ENCODE measurements around the gene ATP5F1E. TPM values are rescaled to one million over a fixed set of nuclear protein-coding genes. Genes with fewer than 3 reads are reported as not detected.

The ATP5F1E gene
- total RNA-seq, 1 donor from 2014 or later, result 86.1 TPM

GRCh38 chr20:59028812-59029211 lies 3.3 kb downstream of the ATP5F1E start:
- peaks cover 83% of the 10 kb centered on the region for H3K36me3 Mint-ChIP-seq (ENCODE audit: low read depth)
- intact Hi-C loops (cut with micrococcal nuclease), result no loop called here
- CTCF ChIA-PET, result interaction anchor here (0.7 kb wide), 1 partner anchor 162 kb away, joined by 4 read pairs; no protein-coding TSS in a partner anchor
- H3K9me3 Mint-ChIP-seq, result no peaks in the 10 kb centered on the region
- no peak overlapping the region for H3K27ac Mint-ChIP-seq
- TF ChIP-seq CTCF (IDR thresholded peaks at IDR 0.05), result no peak
- no peaks in the 10 kb centered on the region for H3K27me3 Mint-ChIP-seq
- H3K4me1 Mint-ChIP-seq, result peaks cover 60% of the 10 kb centered on the region
- POLR2A ChIA-PET, result interaction anchor here (0.6 to 0.9 kb wide), 5 partner anchors 9 to 140 kb away, joined by 3 to 4 read pairs (median 3); partner anchors contain the start of gene TUBB1
- ATAC-seq (ENCODE audit: low read depth) (no peak), DNase-seq (no peak)
- peak overlapping the region; percentile 12 for H3K4me3 Mint-ChIP-seq

GRCh38 chr20:59027741-59028320 lies 4.3 kb downstream of the ATP5F1E start:
- intact Hi-C loops (cut with micrococcal nuclease), result no loop called here
- DNase-seq (no peak), ATAC-seq (ENCODE audit: low read depth) (no peak)
- POLR2A ChIA-PET, result no interaction called here
- Mint-ChIP-seq H3K4me3 (no peak overlapping the region), H3K27me3 (no peaks in the 10 kb centered on the region), H3K9me3 (no peaks in the 10 kb centered on the region), H3K36me3 (ENCODE audit: low read depth) (peaks cover 89% of the 10 kb centered on the region), H3K27ac (no peak overlapping the region), H3K4me1 (peaks cover 55% of the 10 kb centered on the region)
- TF ChIP-seq CTCF (IDR thresholded peaks at IDR 0.05), result no peak
- CTCF ChIA-PET, result no interaction called here

GRCh38 chr20:59026904-59027740 lies 5.0 kb downstream of the ATP5F1E start:
- DNase-seq, result no peak
- no peak overlapping the region for H3K27ac Mint-ChIP-seq
- no peak for ATAC-seq (ENCODE audit: low read depth)
- H3K27me3 Mint-ChIP-seq, result no peaks in the 10 kb centered on the region
- POLR2A ChIA-PET, result interaction anchor here (0.9 to 1.0 kb wide), 2 partner anchors 19 to 138 kb away, joined by 3 to 4 read pairs; no protein-coding TSS in a partner anchor
- CTCF ChIA-PET, result no interaction called here
- peaks cover 94% of the 10 kb centered on the region for H3K36me3 Mint-ChIP-seq (ENCODE audit: low read depth)
- intact Hi-C loops (cut with micrococcal nuclease), result no loop called here
- H3K4me3 Mint-ChIP-seq, result no peak overlapping the region
- H3K4me1 Mint-ChIP-seq, result peaks cover 52% of the 10 kb centered on the region
- no peak for TF ChIP-seq CTCF (IDR thresholded peaks at IDR 0.05)
- no peaks in the 10 kb centered on the region for H3K9me3 Mint-ChIP-seq

- ChIA-PET POLR2A (interaction anchor here (3.6 kb wide), 1 partner anchor 17 kb away, joined by 13 read pairs; no protein-coding TSS in a partner anchor), CTCF (no interaction called here)
- Mint-ChIP-seq H3K27ac (no peak overlapping the region), H3K9me3 (no peaks in the 10 kb centered on the region), H3K36me3 (ENCODE audit: low read depth) (peaks cover 89% of the 10 kb centered on the region), H3K4me3 (no peak overlapping the region), H3K4me1 (peaks cover 41% of the 10 kb centered on the region), H3K27me3 (no peaks in the 10 kb centered on the region)
- no peak for TF ChIP-seq CTCF (IDR thresholded peaks at IDR 0.05)
- ATAC-seq (ENCODE audit: low read depth) (no peak), DNase-seq (no peak)
- intact Hi-C loops (cut with micrococcal nuclease), result no loop called here
Observed at GRCh38 chr20:59025511-59025910, 6.6 kb downstream of the ATP5F1E start.

- POLR2A ChIA-PET, result interaction anchor here (3.6 kb wide), 1 partner anchor 16 kb away, joined by 13 read pairs; no protein-coding TSS in a partner anchor
- no peak overlapping the region for H3K27ac Mint-ChIP-seq
- CTCF ChIA-PET, result no interaction called here
- peaks cover 37% of the 10 kb centered on the region for H3K4me1 Mint-ChIP-seq
- H3K36me3 Mint-ChIP-seq (ENCODE audit: low read depth), result peaks cover 85% of the 10 kb centered on the region
- H3K4me3 Mint-ChIP-seq, result no peak overlapping the region
- H3K27me3 Mint-ChIP-seq, result no peaks in the 10 kb centered on the region
- intact Hi-C loops (cut with micrococcal nuclease), result no loop called here
- H3K9me3 Mint-ChIP-seq, result no peaks in the 10 kb centered on the region
- ATAC-seq (ENCODE audit: low read depth), result no peak
- no peak for DNase-seq
- TF ChIP-seq CTCF (IDR thresholded peaks at IDR 0.05), result no peak
Observed at GRCh38 chr20:59025086-59025485, 7.0 kb downstream of the ATP5F1E start.
